PFSK-1 (cell line): ENCODE results near the gene KDM4C.

Experiments used
- FOXP2 ChIP-seq: optimal IDR thresholded peaks from 2 replicates; pipeline ENCODE3; 2011; ENCODE audit warnings: borderline replicate concordance, control low read depth, inconsistent platforms; ENCODE audit not compliant: insufficient read depth; ENCODE audit errors: extremely low read length, extremely low read depth
- POLR2AphosphoS5 ChIP-seq: IDR thresholded peaks from 2 replicates; pipeline ENCODE4 v1.6.1; 2012; ENCODE audit warnings: low read depth, mild to moderate bottlenecking, control low read depth, low read length, moderate library complexity
- SIN3A ChIP-seq: IDR thresholded peaks from 2 replicates; pipeline ENCODE4 v1.6.1; 2012; ENCODE audit warnings: mild to moderate bottlenecking, low read length, moderate library complexity, borderline replicate concordance; ENCODE audit not compliant: insufficient read depth
- TAF1 ChIP-seq: IDR thresholded peaks from 2 replicates; pipeline ENCODE4 v1.6.1; 2012; ENCODE audit warnings: low read length, control low read depth, borderline replicate concordance; ENCODE audit not compliant: insufficient read depth
- TF ChIP-seq, protein P1 (sequence below), 2 experiments: IDR thresholded peaks; 2 replicates each; pipeline versions ENCODE4 v1.6.1 to v1.8.0; 2011 to 2012; ENCODE audit warnings: low read depth in 2 of 2, low read length in 2 of 2, control low read depth in 1 of 2, inconsistent platforms in 1 of 2, mild to moderate bottlenecking in 1 of 2, moderate library complexity in 1 of 2; ENCODE audit not compliant: insufficient read depth in 1 of 2

KDM4C gene

GRCh38 chr9:7205806-7206205 lies 448.0 kb downstream of the KDM4C start:
- TF ChIP-seq POLR2AphosphoS5 = no peak

- TF ChIP-seq POLR2AphosphoS5 = no peak
- no peak for TF ChIP-seq SIN3A
- TF ChIP-seq FOXP2 = no peak
- TF ChIP-seq, protein P1, sequence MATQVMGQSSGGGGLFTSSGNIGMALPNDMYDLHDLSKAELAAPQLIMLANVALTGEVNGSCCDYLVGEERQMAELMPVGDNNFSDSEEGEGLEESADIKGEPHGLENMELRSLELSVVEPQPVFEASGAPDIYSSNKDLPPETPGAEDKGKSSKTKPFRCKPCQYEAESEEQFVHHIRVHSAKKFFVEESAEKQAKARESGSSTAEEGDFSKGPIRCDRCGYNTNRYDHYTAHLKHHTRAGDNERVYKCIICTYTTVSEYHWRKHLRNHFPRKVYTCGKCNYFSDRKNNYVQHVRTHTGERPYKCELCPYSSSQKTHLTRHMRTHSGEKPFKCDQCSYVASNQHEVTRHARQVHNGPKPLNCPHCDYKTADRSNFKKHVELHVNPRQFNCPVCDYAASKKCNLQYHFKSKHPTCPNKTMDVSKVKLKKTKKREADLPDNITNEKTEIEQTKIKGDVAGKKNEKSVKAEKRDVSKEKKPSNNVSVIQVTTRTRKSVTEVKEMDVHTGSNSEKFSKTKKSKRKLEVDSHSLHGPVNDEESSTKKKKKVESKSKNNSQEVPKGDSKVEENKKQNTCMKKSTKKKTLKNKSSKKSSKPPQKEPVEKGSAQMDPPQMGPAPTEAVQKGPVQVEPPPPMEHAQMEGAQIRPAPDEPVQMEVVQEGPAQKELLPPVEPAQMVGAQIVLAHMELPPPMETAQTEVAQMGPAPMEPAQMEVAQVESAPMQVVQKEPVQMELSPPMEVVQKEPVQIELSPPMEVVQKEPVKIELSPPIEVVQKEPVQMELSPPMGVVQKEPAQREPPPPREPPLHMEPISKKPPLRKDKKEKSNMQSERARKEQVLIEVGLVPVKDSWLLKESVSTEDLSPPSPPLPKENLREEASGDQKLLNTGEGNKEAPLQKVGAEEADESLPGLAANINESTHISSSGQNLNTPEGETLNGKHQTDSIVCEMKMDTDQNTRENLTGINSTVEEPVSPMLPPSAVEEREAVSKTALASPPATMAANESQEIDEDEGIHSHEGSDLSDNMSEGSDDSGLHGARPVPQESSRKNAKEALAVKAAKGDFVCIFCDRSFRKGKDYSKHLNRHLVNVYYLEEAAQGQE (IDR thresholded peaks at IDR 0.05; ENCODE audit: insufficient read depth in 1 of 2, low read depth in 2 of 2, low read length in 2 of 2) = no peak
- no peak for TF ChIP-seq TAF1
These were observed 448.5 kb downstream of the KDM4C start for GRCh38 chr9:7206221-7206758.

DNA sequence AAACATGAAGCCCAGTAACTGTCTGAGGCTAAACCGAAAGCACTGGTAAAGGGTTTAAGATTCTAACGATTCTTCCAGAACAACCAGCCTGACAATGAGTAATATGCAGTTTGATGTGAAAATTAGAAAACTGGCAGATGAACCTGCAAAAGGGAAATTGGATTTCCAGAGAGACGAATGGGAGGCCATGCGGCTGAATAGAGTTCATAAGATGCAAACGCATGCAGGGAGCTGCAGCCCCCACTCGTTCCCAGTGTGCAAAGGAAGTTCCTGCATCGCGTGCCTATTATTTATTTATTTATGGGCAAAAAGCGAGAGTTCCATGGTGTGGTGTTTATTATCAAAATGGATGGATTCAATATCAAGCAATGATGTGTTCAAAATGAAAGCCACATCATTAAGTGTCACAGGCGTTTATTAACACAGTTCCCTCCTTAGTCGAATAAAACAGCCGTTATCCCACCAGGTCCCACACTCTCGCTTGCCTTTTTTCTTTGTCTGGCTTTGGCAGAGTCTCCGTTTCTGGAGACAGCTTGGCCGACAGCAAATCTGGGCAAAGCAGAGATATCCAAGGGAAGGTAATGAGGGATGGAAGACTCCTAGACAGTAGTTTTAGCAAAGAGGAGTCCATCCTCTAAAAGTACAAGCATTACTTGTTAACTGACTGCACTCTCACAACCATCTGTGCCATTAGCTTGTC lies 451.4 kb downstream of the KDM4C start:
- TF ChIP-seq POLR2AphosphoS5 (no peak), SIN3A (no peak), TAF1 (no peak), FOXP2 (no peak)
- TF ChIP-seq, protein P1 (IDR thresholded peaks at IDR 0.05; ENCODE audit: insufficient read depth in 1 of 2, low read depth in 2 of 2, low read length in 2 of 2) = no peak

DNA sequence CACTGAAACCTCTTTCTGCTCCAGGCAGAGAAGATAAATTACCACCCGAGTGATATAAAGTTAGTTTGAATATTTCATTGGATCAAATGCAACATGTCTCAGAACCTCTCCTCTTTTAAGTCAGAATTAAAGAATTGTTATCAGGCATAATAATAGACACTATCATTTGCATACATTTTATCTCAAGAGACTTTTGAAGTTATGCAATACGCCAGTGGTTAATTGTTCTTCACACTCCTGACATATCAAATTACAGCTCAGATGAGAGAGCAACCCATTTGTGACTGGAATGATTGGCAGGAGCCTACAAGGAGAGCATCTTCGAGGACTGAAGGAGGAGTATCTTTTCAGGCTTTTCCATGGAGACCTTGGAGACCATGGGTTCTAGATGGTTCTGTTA lies 452.2 kb downstream of the KDM4C start:
- TF ChIP-seq, protein P1 (IDR thresholded peaks at IDR 0.05; ENCODE audit: insufficient read depth in 1 of 2, low read depth in 2 of 2, low read length in 2 of 2) = no peak
- TF ChIP-seq POLR2AphosphoS5 = no peak
- no peak for TF ChIP-seq TAF1
- no peak for TF ChIP-seq FOXP2
- no peak for TF ChIP-seq SIN3A

GRCh38 chr9:7210854-7211637 lies 453.3 kb downstream of the KDM4C start:
- TF ChIP-seq FOXP2 (no peak), POLR2AphosphoS5 (no peak), TAF1 (no peak), SIN3A (no peak)
- TF ChIP-seq, protein P1 (IDR thresholded peaks at IDR 0.05; ENCODE audit: insufficient read depth in 1 of 2, low read depth in 2 of 2, low read length in 2 of 2) = no peak
